GM10248 (cell line): ENCODE measurements around the gene SLC25A42.
A peak's percentile ranks its signal among the peaks of the same experiment; 100 is the strongest.

Experiments used
- CTCF ChIA-PET: fragments of 300-600 bp; sonication (Branson Sonifier 250); formaldehyde crosslinking; extraction: SDS; loops from one replicate; lab custom pipeline; 2021; ENCODE audit warnings: antibody characterized with exemption; lab: Yijun Ruan, JAX
- POLR2A ChIA-PET: fragments of 350-650 bp; sonication (Branson Sonifier 250); formaldehyde crosslinking; extraction: SDS; loops from one replicate; lab custom pipeline; 2020; ENCODE audit warnings: antibody characterized with exemption; lab: Yijun Ruan, JAX
- DNase-seq: peaks from one replicate; pipeline ENCODE4 v3.0.0; 2012; ENCODE audit errors: extremely low spot score
- CTCF ChIP-seq: IDR thresholded peaks from 2 replicates; pipeline ENCODE4 v1.5.1; 2012; ENCODE audit warnings: mild to moderate bottlenecking, low read depth; ENCODE audit errors: extremely low read depth, missing control alignments, control extremely low read depth

The SLC25A42 gene

GRCh38 chr19:19107654-19108053 is 43.9 kb downstream of the SLC25A42 start:
- CTCF ChIA-PET: interaction anchor here (0.8 kb wide), 1 partner anchor 9 kb away, joined by 3 read pairs; no protein-coding TSS in a partner anchor
- DNase-seq: no peak
- no peak for TF ChIP-seq CTCF
- POLR2A ChIA-PET: no interaction called here

- no peak for TF ChIP-seq CTCF
- ChIA-PET CTCF (no interaction called here), POLR2A (no interaction called here)
- no peak for DNase-seq
Observed at GRCh38 chr19:19109601-19110000, 45.8 kb downstream of the SLC25A42 start.

GRCh38 chr19:19110410-19111135 is 46.8 kb downstream of the SLC25A42 start:
- TF ChIP-seq CTCF: peak; percentile 32
- ChIA-PET POLR2A (no interaction called here), CTCF (interaction anchor here (0.7 kb wide), 1 partner anchor 49 kb away, joined by 3 read pairs; no protein-coding TSS in a partner anchor)
- DNase-seq: peak; percentile 49

GRCh38 chr19:19111136-19111835 is 47.5 kb downstream of the SLC25A42 start:
- TF ChIP-seq CTCF: no peak
- ChIA-PET POLR2A (no interaction called here), CTCF (interaction anchor here (0.7 kb wide), 1 partner anchor 48 kb away, joined by 3 read pairs; no protein-coding TSS in a partner anchor)
- DNase-seq: no peak

- ChIA-PET CTCF (no interaction called here), POLR2A (no interaction called here)
- DNase-seq: no peak
- TF ChIP-seq CTCF: no peak
Observed at GRCh38 chr19:19111967-19112580, 48.3 kb downstream of the SLC25A42 start.

GRCh38 chr19:19113040-19113626 is 49.3 kb downstream of the SLC25A42 start:
- TF ChIP-seq CTCF: no peak
- DNase-seq: peak; percentile 35
- ChIA-PET POLR2A (no interaction called here), CTCF (no interaction called here)
